NCI-H226 (cell line): ENCODE data around the gene RFC4.

ENCODE experiments used
- DNase-seq: peaks from one replicate; pipeline ENCODE4 v3.0.0-alpha.2; 2015

The RFC4 gene

GRCh38 chr3:186742618-186743380, 63.5 kb downstream of the RFC4 start:
- no peak for DNase-seq
